HL-60 (cell line): Measurements from ENCODE around the gene IRF7.

Source experiments
- GABPA ChIP-seq: IDR thresholded peaks from 2 replicates; pipeline ENCODE4 v1.6.1; 2012; ENCODE audit warnings: low read depth
- POLR2AphosphoS5 ChIP-seq: IDR thresholded peaks from 2 replicates; pipeline ENCODE4 v1.6.1; 2012; ENCODE audit warnings: low read depth
- SPI1 ChIP-seq: IDR thresholded peaks from 2 replicates; pipeline ENCODE4 v1.6.1; 2012; ENCODE audit warnings: low read depth, mild to moderate bottlenecking, borderline replicate concordance
- TF ChIP-seq, protein P1 (sequence below): IDR thresholded peaks from one replicate; pipeline ENCODE4 v1.5.1; 2011; ENCODE audit warnings: low read length, control low read depth, inconsistent platforms; ENCODE audit not compliant: insufficient read depth
- TF ChIP-seq, protein P2 (sequence below): IDR thresholded peaks from 2 replicates; pipeline ENCODE4 v1.6.1; 2012; ENCODE audit warnings: low read depth; ENCODE audit not compliant: insufficient replicate concordance

DNA sequence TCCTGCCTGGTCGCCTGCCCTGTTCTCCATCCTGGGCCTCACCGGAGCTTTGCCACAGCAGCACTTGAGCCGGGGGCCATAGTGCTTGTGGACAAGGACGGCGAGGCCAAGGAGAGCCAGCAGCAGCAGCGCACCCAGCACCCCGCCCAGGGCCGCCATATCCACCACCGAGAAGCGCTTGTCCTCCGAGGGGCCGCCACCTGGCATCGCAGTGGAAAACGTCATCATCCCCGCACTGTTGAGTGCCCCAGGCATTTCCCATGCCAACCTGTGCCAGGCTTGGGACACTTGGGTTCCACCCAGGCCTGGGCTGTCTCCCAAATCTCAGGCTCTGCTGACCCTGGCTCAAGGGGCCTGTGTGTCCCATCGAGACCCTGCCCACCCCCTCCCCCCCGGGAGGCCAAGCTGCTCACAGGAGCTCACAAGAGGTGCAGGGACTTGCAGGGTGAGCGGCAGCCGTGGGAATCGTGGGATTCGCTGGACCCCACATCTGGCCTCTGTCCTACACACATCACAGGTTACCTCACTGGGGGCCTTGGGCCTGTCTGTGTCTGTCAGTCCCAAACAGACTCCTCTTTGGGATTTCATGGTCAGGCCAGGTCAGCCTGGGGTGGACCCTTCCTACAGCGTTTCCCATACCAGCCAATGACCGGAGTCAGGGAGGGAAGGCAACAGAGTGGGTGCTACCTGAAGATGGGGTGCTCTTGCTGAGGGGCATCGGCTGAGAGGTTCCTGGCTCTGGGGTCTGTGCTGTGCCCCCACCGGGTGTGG, 2.3 kb upstream of the IRF7 start:
- TF ChIP-seq, protein P1, sequence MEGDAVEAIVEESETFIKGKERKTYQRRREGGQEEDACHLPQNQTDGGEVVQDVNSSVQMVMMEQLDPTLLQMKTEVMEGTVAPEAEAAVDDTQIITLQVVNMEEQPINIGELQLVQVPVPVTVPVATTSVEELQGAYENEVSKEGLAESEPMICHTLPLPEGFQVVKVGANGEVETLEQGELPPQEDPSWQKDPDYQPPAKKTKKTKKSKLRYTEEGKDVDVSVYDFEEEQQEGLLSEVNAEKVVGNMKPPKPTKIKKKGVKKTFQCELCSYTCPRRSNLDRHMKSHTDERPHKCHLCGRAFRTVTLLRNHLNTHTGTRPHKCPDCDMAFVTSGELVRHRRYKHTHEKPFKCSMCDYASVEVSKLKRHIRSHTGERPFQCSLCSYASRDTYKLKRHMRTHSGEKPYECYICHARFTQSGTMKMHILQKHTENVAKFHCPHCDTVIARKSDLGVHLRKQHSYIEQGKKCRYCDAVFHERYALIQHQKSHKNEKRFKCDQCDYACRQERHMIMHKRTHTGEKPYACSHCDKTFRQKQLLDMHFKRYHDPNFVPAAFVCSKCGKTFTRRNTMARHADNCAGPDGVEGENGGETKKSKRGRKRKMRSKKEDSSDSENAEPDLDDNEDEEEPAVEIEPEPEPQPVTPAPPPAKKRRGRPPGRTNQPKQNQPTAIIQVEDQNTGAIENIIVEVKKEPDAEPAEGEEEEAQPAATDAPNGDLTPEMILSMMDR = no peak
- TF ChIP-seq POLR2AphosphoS5 = no peak
- TF ChIP-seq, protein P2, sequence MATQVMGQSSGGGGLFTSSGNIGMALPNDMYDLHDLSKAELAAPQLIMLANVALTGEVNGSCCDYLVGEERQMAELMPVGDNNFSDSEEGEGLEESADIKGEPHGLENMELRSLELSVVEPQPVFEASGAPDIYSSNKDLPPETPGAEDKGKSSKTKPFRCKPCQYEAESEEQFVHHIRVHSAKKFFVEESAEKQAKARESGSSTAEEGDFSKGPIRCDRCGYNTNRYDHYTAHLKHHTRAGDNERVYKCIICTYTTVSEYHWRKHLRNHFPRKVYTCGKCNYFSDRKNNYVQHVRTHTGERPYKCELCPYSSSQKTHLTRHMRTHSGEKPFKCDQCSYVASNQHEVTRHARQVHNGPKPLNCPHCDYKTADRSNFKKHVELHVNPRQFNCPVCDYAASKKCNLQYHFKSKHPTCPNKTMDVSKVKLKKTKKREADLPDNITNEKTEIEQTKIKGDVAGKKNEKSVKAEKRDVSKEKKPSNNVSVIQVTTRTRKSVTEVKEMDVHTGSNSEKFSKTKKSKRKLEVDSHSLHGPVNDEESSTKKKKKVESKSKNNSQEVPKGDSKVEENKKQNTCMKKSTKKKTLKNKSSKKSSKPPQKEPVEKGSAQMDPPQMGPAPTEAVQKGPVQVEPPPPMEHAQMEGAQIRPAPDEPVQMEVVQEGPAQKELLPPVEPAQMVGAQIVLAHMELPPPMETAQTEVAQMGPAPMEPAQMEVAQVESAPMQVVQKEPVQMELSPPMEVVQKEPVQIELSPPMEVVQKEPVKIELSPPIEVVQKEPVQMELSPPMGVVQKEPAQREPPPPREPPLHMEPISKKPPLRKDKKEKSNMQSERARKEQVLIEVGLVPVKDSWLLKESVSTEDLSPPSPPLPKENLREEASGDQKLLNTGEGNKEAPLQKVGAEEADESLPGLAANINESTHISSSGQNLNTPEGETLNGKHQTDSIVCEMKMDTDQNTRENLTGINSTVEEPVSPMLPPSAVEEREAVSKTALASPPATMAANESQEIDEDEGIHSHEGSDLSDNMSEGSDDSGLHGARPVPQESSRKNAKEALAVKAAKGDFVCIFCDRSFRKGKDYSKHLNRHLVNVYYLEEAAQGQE = no peak
- no peak for TF ChIP-seq GABPA
- no peak for TF ChIP-seq SPI1
